KMS-11 (cell line): ENCODE measurements around the gene OSBP.

ENCODE experiments used
- H2AFZ ChIP-seq: fragments of 200-600 bp; sonication (generic); 2 replicates; pipeline ENCODE4 v1.6.1; 2016; ENCODE audit warnings: antibody characterized with exemption, mixed run types, low read depth
- H3K27ac ChIP-seq: fragments of 200-600 bp; sonication (generic); 2 replicates; pipeline ENCODE4 v1.6.1; 2016; ENCODE audit warnings: mild to moderate bottlenecking, mixed run types
- H3K27me3 ChIP-seq: fragments of 200-600 bp; sonication (generic); 2 replicates; pipeline ENCODE4 v1.6.1; 2017; ENCODE audit warnings: mild to moderate bottlenecking, low read depth, mixed run types, moderate library complexity; ENCODE audit not compliant: insufficient read depth
- H3K36me3 ChIP-seq: fragments of 200-600 bp; sonication (generic); 2 replicates; pipeline ENCODE4 v1.6.1; 2017; ENCODE audit warnings: mild to moderate bottlenecking, mixed run types; ENCODE audit not compliant: insufficient read depth
- H3K4me1 ChIP-seq: fragments of 200-600 bp; sonication (generic); 2 replicates; pipeline ENCODE4 v1.6.1; 2016; ENCODE audit warnings: mild to moderate bottlenecking, low read depth, mixed run types; ENCODE audit not compliant: poor library complexity, severe bottlenecking
- H3K4me2 ChIP-seq: fragments of 200-600 bp; sonication (generic); 2 replicates; pipeline ENCODE4 v1.7.0; 2016; ENCODE audit warnings: mild to moderate bottlenecking, mixed run types
- H3K4me3 ChIP-seq: fragments of 200-600 bp; sonication (generic); IDR thresholded peaks from 2 replicates; pipeline ENCODE4 v1.6.1; 2017; ENCODE audit warnings: low read depth, low read length, mixed read lengths; ENCODE audit not compliant: insufficient read depth
- H3K79me2 ChIP-seq: fragments of 200-600 bp; sonication (generic); 2 replicates; pipeline ENCODE4 v1.6.1; 2016; ENCODE audit warnings: low read depth, mixed run types; ENCODE audit not compliant: insufficient read depth
- H3K9ac ChIP-seq: fragments of 200-600 bp; sonication (generic); 2 replicates; pipeline ENCODE4 v1.6.1; 2016; ENCODE audit warnings: mild to moderate bottlenecking, mixed run types
- H4K20me1 ChIP-seq: fragments of 200-600 bp; sonication (generic); 2 replicates; pipeline ENCODE4 v1.6.1; 2016; ENCODE audit warnings: mild to moderate bottlenecking, mixed run types; ENCODE audit not compliant: insufficient read depth
- TF ChIP-seq, protein P1 (sequence below): fragments of 200-600 bp; sonication (generic); conservative IDR thresholded peaks from 2 replicates; pipeline ENCODE4 v1.6.1; 2017; ENCODE audit warnings: low read depth, mild to moderate bottlenecking, antibody characterized with exemption, low read length, moderate library complexity, mixed read lengths

The OSBP gene

DNA sequence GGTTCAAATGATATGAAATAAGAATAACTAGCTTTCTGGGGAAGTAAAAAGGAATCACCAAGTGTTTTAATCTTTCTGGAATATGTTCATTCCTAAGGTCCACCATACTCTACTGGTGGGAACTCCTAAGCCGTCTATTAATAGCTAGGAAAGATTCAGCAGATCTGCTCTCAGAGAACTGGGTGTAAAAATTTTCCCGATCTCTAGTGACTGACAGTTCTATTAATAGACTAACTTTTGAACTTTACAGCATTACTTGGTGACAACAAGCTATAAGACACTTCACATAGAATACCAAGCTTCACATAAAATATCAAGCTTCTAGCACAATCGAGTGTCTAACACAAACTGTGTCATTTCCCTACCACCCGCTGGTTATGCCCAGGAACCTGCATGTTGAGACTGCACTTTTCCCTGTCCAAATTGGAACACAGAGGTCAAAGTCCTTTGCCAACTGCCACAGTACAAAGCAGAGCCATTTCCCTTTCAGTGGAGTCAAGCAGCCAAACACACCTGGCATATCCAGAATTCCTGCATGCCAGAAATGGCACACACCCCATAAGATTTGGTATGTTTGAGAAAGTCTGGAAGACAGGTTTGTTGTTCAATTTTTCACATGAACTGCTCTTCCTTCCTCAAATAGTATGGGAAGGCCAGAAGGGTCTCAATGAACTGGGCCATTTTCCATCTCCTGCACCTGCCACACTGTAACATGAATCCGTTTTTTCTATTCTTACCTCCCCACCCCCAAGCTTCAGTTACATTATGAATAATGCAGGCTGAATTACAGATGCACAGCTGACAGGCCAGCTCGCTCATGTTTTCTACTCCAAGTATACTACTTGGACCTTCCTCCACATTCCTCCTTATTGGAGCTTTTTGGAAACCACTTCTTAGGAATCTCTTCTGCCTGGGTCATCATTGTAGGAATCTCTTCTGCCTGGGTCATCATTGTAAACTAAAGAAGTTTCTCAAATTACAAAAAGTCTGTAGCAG lies 3.7 kb downstream of the OSBP start:
- no peaks in the 10 kb centered on the region for H3K27me3 ChIP-seq
- H2AFZ ChIP-seq = no peak overlapping the region
- peaks cover 47% of the 10 kb centered on the region for H3K79me2 ChIP-seq
- H3K4me1 ChIP-seq = peaks cover 34% of the 10 kb centered on the region
- no peak overlapping the region for H3K9ac ChIP-seq
- H3K4me3 ChIP-seq = no peak overlapping the region
- no peak overlapping the region for H3K27ac ChIP-seq
- H4K20me1 ChIP-seq = no peaks in the 10 kb centered on the region
- no peaks in the 10 kb centered on the region; the same call in 1 of the 2 replicates for H3K36me3 ChIP-seq
- TF ChIP-seq, protein P1, sequence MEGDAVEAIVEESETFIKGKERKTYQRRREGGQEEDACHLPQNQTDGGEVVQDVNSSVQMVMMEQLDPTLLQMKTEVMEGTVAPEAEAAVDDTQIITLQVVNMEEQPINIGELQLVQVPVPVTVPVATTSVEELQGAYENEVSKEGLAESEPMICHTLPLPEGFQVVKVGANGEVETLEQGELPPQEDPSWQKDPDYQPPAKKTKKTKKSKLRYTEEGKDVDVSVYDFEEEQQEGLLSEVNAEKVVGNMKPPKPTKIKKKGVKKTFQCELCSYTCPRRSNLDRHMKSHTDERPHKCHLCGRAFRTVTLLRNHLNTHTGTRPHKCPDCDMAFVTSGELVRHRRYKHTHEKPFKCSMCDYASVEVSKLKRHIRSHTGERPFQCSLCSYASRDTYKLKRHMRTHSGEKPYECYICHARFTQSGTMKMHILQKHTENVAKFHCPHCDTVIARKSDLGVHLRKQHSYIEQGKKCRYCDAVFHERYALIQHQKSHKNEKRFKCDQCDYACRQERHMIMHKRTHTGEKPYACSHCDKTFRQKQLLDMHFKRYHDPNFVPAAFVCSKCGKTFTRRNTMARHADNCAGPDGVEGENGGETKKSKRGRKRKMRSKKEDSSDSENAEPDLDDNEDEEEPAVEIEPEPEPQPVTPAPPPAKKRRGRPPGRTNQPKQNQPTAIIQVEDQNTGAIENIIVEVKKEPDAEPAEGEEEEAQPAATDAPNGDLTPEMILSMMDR = no peak
- H3K4me2 ChIP-seq = no peak overlapping the region

DNA sequence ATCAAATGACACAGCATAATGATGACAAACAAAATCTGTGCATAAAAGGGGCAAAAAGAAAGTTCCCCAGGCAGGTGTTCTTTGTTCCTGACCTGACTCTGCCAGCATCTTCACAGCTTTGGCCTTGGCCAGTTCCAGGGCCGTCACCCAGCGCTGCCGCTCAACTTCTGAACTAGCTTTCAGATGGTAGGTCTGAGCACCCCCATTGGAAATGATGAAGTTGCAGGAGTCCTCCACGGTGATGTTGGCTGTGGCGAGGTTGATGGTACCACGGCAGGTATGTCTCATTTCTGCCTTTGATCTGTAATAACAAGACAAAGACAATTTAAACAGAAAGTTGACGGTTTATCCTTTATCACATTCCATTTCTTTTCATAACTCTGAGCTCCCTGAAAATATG lies 5.3 kb downstream of the OSBP start:
- H3K36me3 ChIP-seq = peaks cover 11% of the 10 kb centered on the region; the same call in 1 of the 2 replicates
- no peak overlapping the region for H3K27ac ChIP-seq
- H3K4me3 ChIP-seq = no peak overlapping the region
- no peaks in the 10 kb centered on the region for H4K20me1 ChIP-seq
- H3K9ac ChIP-seq = no peak overlapping the region
- no peak overlapping the region for H2AFZ ChIP-seq
- TF ChIP-seq, protein P1 = no peak
- peaks cover 30% of the 10 kb centered on the region for H3K4me1 ChIP-seq
- H3K79me2 ChIP-seq = peaks cover 58% of the 10 kb centered on the region
- no peak overlapping the region for H3K4me2 ChIP-seq
- no peaks in the 10 kb centered on the region for H3K27me3 ChIP-seq

DNA sequence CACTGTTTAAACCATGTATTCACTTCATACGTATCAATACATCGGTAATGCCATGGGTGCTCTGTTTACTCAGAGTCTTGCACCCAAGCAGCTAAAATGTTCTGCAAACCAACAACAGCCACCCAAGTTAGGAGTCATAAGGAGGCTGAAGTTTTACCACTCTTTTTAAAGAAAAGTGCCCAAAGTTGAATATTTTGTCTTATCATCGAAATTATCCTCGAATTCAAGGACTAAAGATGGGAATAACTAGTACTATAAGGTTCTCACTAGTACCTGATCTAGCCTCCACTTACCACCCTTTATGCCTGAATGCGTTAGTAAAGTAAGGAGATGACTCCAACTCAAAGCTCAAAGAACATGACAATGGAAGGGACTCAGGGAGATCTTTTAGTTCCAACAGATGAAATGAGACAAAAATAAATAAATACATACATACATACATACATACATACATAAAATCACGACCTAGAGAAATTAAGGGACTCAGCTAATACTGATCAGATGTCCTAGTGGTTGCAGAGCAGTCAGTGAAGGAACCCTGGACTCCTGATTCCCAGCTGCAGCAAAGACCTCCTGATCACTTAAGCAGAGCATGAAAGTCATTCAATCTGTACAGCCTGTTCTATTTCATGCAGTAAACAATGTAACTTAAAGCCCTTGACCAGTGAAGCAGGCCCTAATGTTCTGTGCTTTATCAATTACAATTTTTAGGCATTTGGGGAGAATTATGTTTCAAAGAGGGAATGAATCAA lies 7.7 kb downstream of the OSBP start:
- TF ChIP-seq, protein P1 = no peak
- Histone ChIP-seq H3K27me3 (no peaks in the 10 kb centered on the region), H4K20me1 (no peaks in the 10 kb centered on the region), H3K4me2 (no peak overlapping the region), H3K27ac (no peak overlapping the region), H3K36me3 (peaks cover 11% of the 10 kb centered on the region; the same call in 1 of the 2 replicates), H3K79me2 (peaks cover 35% of the 10 kb centered on the region), H3K4me3 (no peak overlapping the region), H2AFZ (no peak overlapping the region), H3K9ac (no peak overlapping the region), H3K4me1 (peaks cover 16% of the 10 kb centered on the region)

DNA sequence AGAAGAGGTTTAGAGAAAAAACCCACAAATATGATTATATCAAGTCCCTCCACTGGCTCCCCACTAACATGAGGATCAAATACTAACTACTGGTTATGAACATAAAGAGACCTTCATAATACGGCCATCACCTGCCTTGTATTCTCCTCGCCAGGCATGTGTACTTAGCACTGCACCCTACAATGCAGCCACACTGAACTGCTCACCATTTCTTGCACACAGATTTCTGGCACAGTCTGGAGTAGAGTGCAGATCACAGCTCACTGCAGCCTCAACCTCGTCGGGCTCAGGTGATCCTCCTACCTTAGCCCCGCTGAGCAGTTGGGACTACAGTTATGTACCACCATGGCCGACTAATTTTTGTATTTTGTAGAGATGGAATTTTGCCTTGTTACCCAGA lies 13.1 kb downstream of the OSBP start:
- H3K36me3 ChIP-seq = peaks cover 17% of the 10 kb centered on the region; the same call in 1 of the 2 replicates

More for the DNA sequence above, 13.1 kb downstream of the OSBP start:
- Histone ChIP-seq H3K4me3 (no peak overlapping the region), H3K4me2 (no peak overlapping the region), H3K27me3 (no peaks in the 10 kb centered on the region), H3K9ac (no peak overlapping the region), H4K20me1 (no peaks in the 10 kb centered on the region), H2AFZ (no peak overlapping the region), H3K4me1 (no peaks in the 10 kb centered on the region), H3K79me2 (peaks cover 10% of the 10 kb centered on the region; the same call in 1 of the 2 replicates), H3K27ac (no peak overlapping the region)
- TF ChIP-seq, protein P1 = no peak
